Naive thymus-derived CD4-positive, alpha-beta T cell (primary cell): Measurements from ENCODE around the gene CYP2S1. TPM values are rescaled to one million over a fixed set of nuclear protein-coding genes. Genes with fewer than 3 reads are reported as not detected.

ENCODE experiments used
- ATAC-seq: fragments of 150-1000 bp; cut with Tn5 transposase; 2 replicates; pipeline ENCODE4 v1.10.0; 2021; ENCODE audit warnings: mild to moderate bottlenecking, moderate library complexity
- CTCF ChIA-PET: fragments of 350-600 bp; sonication (Branson Sonifier 250); formaldehyde crosslinking; loops from one replicate; lab custom pipeline; 2021; ENCODE audit warnings: antibody characterized with exemption; lab: Charles Lee
- POLR2A ChIA-PET: fragments of 350-600 bp; sonication (Branson Sonifier 250); formaldehyde crosslinking; loops from one replicate; lab custom pipeline; 2021; ENCODE audit warnings: antibody characterized with exemption, inconsistent platforms; lab: Charles Lee
- DNase-seq, 9 donors: peaks; one replicate each; pipeline versions ENCODE4 v3.0.0 to v3.0.0-alpha.2; 2020 to 2022; ENCODE audit warnings: mixed read lengths in 1 of 9
- H3K27ac ChIP-seq: one replicate; pipeline ENCODE4 v1.7.0; 2013; ENCODE audit warnings: mild to moderate bottlenecking, low read depth, low read length, moderate library complexity
- H3K27me3 ChIP-seq, 2 donors: one replicate each; pipeline ENCODE4 v1.7.0; 2013; ENCODE audit warnings: low read length in 2 of 2, mild to moderate bottlenecking in 2 of 2, moderate library complexity in 2 of 2; ENCODE audit not compliant: control insufficient read depth in 2 of 2, insufficient read depth in 2 of 2
- H3K36me3 ChIP-seq, 3 experiments: 1 replicate in 2 of 3; 2 replicates in 1 of 3; pipeline ENCODE4 v1.7.0; 2013; ENCODE audit warnings: low read length in 3 of 3, mild to moderate bottlenecking in 3 of 3, moderate library complexity in 1 of 3; ENCODE audit not compliant: insufficient read depth in 3 of 3, control insufficient read depth in 2 of 3
- H3K4me1 ChIP-seq, 2 donors: one replicate each; pipeline ENCODE4 v1.7.0; 2013; ENCODE audit warnings: low read length in 2 of 2, mild to moderate bottlenecking in 2 of 2, moderate library complexity in 1 of 2; ENCODE audit not compliant: control insufficient read depth in 2 of 2, insufficient read depth in 2 of 2
- H3K4me3 ChIP-seq: 2 replicates; pipeline ENCODE4 v1.7.0; 2013; ENCODE audit warnings: mild to moderate bottlenecking, low read length
- H3K9me3 ChIP-seq, 3 experiments: 1 replicate in 2 of 3; 2 replicates in 1 of 3; pipeline ENCODE4 v1.7.0; 2013; ENCODE audit warnings: low read length in 3 of 3; ENCODE audit not compliant: control insufficient read depth in 2 of 3
- H3K27ac Mint-ChIP-seq, 9 donors: one replicate each; pipeline ENCODE4 v1.8.0; 2020 to 2022; ENCODE audit warnings: mixed read lengths in 9 of 9, mild to moderate bottlenecking in 8 of 9, moderate library complexity in 5 of 9, inconsistent platforms in 2 of 9
- H3K27me3 Mint-ChIP-seq, 5 donors: one replicate each; pipeline ENCODE4 v1.8.0; 2021 to 2022; ENCODE audit warnings: mixed read lengths in 5 of 5, mild to moderate bottlenecking in 1 of 5
- H3K36me3 Mint-ChIP-seq, 5 donors: one replicate each; pipeline ENCODE4 v1.8.0; 2020 to 2022; ENCODE audit warnings: mixed read lengths in 5 of 5, mild to moderate bottlenecking in 3 of 5, inconsistent platforms in 1 of 5
- H3K4me1 Mint-ChIP-seq, 7 donors: one replicate each; pipeline ENCODE4 v1.8.0; 2020 to 2022; ENCODE audit warnings: mixed read lengths in 7 of 7, mild to moderate bottlenecking in 3 of 7, inconsistent platforms in 1 of 7
- H3K4me3 Mint-ChIP-seq, 10 donors: one replicate each; pipeline ENCODE4 v1.8.0; 2020 to 2022; ENCODE audit warnings: mild to moderate bottlenecking in 10 of 10, mixed read lengths in 10 of 10, moderate library complexity in 6 of 10, inconsistent platforms in 2 of 10
- H3K9me3 Mint-ChIP-seq, 11 donors: one replicate each; pipeline ENCODE4 v1.8.0; 2020 to 2022; ENCODE audit warnings: mixed read lengths in 11 of 11, mild to moderate bottlenecking in 4 of 11, inconsistent platforms in 1 of 11, moderate library complexity in 1 of 11
- intact Hi-C, 2 donors: fragments of 100-400 bp; cut with micrococcal nuclease; formaldehyde crosslinking; loops; one replicate each; pipeline ENCODE4 v1.15.1; 2023
- polyA plus RNA-seq, 2 donors: library from polyadenylated mRNA; unstranded; fragments of 300-500 nt; fragmentation: Illumina TruSeq; gene quantifications; one replicate each; pipeline ENCODE4 v1.2.3, GENCODE V29; 2021
- total RNA-seq, 6 experiments: library from RNA in 5 of 6; stranded (reverse) in 5 of 6; gene quantifications; 1 replicate in 5 of 6; 2 replicates in 1 of 6; pipeline ENCODE4 v1.2.3 and lab custom pipeline; 2021 to 2026

CYP2S1 gene
- total and polyA plus RNA-seq, 7 experiments from 2014 or later = 0.24 to 4.1 (median 0.74) TPM; not detected in 2

DNA sequence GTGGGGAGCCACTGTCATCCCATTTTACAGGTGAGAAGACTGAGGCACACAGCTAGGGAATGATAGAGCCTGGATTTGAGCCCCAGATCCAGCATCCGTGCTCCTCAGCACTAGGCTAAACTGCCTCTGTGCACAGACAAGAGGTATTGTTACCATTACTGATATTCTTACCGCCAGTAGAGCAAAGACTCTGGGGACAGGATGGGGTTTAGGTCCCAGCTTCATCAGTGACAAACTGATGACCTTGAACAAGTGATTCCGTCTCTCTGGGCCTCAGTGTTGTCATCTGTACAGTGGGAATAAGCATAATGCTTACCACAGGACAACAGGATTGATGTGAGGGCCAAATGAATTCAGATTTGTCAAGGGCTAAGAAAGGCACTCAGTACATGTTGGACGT is 42.5 kb downstream of the CYP2S1 start:
- H3K4me1 Mint-ChIP-seq = peaks cover 0 to 4% (median 0%) of the 10 kb centered on the region in 7 donors
- no peak overlapping the region for H3K27ac ChIP-seq
- H3K4me3 ChIP-seq = no peak overlapping the region
- no peaks in the 10 kb centered on the region for H3K36me3 Mint-ChIP-seq
- no peak overlapping the region for H3K4me3 Mint-ChIP-seq
- intact Hi-C loops = no loop called here
- CTCF ChIA-PET = interaction anchor here (0.7 kb wide), 1 partner anchor 430 kb away, joined by 3 read pairs; no protein-coding TSS in a partner anchor
- no peak overlapping the region for H3K27ac Mint-ChIP-seq
- H3K9me3 Mint-ChIP-seq = peaks cover 0 to 4% (median 0%) of the 10 kb centered on the region in 11 donors
- no peaks in the 10 kb centered on the region for H3K27me3 ChIP-seq
- DNase-seq (no peak), ATAC-seq (no peak)
- no peaks in the 10 kb centered on the region for H3K36me3 ChIP-seq
- no peaks in the 10 kb centered on the region for H3K4me1 ChIP-seq
- POLR2A ChIA-PET = no interaction called here
- peaks cover 0 to 6% (median 0%) of the 10 kb centered on the region in 5 donors for H3K27me3 Mint-ChIP-seq
- no peaks in the 10 kb centered on the region for H3K9me3 ChIP-seq

DNA sequence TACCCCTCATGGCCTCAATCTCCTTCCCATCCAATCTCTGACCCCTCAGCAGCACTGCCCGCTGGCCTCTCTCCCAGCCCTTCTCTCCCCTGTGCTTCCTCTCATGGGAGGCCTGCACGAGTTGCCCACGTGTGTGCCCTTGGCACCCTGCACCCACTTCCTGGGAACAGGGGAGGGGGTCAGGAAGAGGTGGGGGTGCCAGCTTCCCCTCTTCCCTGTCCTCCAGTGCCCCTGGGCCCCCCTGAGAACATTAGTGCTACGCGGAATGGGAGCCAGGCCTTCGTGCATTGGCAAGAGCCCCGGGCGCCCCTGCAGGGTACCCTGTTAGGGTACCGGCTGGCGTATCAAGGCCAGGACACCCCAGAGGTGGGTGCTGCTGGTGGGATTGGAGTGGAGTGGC is 45.2 kb downstream of the CYP2S1 start:
- Mint-ChIP-seq H3K4me3 (no peak overlapping the region), H3K9me3 (peaks cover 0 to 4% (median 0%) of the 10 kb centered on the region in 11 donors), H3K27ac (no peak overlapping the region), H3K4me1 (peaks cover 0 to 4% (median 0%) of the 10 kb centered on the region in 7 donors), H3K27me3 (peaks cover 0 to 6% (median 0%) of the 10 kb centered on the region in 5 donors), H3K36me3 (no peaks in the 10 kb centered on the region)
- POLR2A ChIA-PET = no interaction called here
- Histone ChIP-seq H3K4me3 (no peak overlapping the region), H3K4me1 (no peaks in the 10 kb centered on the region), H3K27ac (no peak overlapping the region), H3K27me3 (no peaks in the 10 kb centered on the region), H3K36me3 (no peaks in the 10 kb centered on the region), H3K9me3 (no peaks in the 10 kb centered on the region)
- ATAC-seq = no peak
- CTCF ChIA-PET = no interaction called here
- intact Hi-C loops = no loop called here
- no peak for DNase-seq

DNA sequence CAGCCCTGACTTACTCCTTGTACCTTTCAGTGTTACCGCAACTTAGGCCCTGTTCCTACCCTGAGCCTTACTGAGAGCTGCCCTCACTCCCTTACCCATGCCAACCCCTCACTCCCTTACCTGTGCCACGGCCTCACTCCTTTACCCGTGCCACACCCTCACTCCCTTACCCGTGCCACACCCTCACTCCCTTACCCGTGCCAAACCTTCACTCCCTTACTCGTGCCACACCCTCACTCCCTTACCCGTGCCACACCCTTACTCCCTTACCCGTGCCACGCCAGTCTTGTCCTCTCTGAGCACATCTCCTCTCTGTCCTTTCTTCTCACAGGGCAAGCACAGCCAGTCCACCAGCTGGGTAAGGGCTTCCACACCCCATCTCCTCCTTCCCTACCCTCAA is 46.3 kb downstream of the CYP2S1 start:
- CTCF ChIA-PET = no interaction called here
- peaks cover 0 to 4% (median 0%) of the 10 kb centered on the region in 7 donors for H3K4me1 Mint-ChIP-seq
- no peaks in the 10 kb centered on the region for H3K27me3 ChIP-seq
- no peak for ATAC-seq
- no peak for DNase-seq
- no peak overlapping the region for H3K4me3 Mint-ChIP-seq
- H3K36me3 ChIP-seq = no peaks in the 10 kb centered on the region
- peaks cover 0 to 4% (median 0%) of the 10 kb centered on the region in 11 donors for H3K9me3 Mint-ChIP-seq
- H3K36me3 Mint-ChIP-seq = no peaks in the 10 kb centered on the region
- H3K27me3 Mint-ChIP-seq = peaks cover 0 to 6% (median 0%) of the 10 kb centered on the region in 5 donors
- no peaks in the 10 kb centered on the region for H3K4me1 ChIP-seq
- H3K9me3 ChIP-seq = no peaks in the 10 kb centered on the region
- intact Hi-C loops = no loop called here
- POLR2A ChIA-PET = no interaction called here
- H3K4me3 ChIP-seq = no peak overlapping the region
- no peak overlapping the region for H3K27ac ChIP-seq
- no peak overlapping the region for H3K27ac Mint-ChIP-seq

DNA sequence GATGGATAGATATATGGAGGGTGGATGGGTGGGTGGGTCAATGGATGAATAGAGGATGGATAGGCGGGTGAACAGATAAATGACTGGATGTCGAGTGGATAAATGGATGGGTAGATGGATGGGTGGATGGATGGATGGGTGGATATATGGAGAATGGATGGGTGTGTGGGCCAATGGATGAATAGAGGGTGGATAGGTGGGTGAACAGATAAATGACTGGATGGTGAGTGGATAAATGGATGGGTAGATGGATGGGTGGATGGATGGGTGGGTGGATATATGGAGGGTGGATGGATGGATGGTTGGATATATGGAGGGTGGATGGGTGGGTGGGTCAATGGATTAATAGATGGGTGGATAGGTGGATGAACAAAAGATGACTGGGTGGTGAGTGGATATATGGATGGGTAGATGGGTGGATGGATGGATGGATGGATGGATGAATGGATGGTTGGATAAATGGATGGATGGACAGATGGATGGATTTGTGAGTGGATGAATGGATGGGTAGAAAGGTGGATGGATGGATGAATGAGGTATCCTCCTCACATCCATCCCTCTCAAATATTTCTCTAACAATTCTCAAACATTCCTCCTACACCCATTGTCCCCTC is 47.0 kb downstream of the CYP2S1 start:
- ATAC-seq (no peak), DNase-seq (no peak)
- H3K4me3 Mint-ChIP-seq = no peak overlapping the region
- no peak overlapping the region for H3K4me3 ChIP-seq
- H3K36me3 ChIP-seq = no peaks in the 10 kb centered on the region
- CTCF ChIA-PET = no interaction called here
- H3K36me3 Mint-ChIP-seq = no peaks in the 10 kb centered on the region
- intact Hi-C loops = no loop called here
- H3K4me1 Mint-ChIP-seq = peaks cover 0 to 4% (median 0%) of the 10 kb centered on the region in 7 donors
- peaks cover 0 to 6% (median 0%) of the 10 kb centered on the region in 5 donors for H3K27me3 Mint-ChIP-seq
- H3K9me3 Mint-ChIP-seq = peaks cover 0 to 4% (median 0%) of the 10 kb centered on the region in 11 donors
- no peak overlapping the region for H3K27ac ChIP-seq
- H3K4me1 ChIP-seq = no peaks in the 10 kb centered on the region
- no peaks in the 10 kb centered on the region for H3K27me3 ChIP-seq
- H3K9me3 ChIP-seq = no peaks in the 10 kb centered on the region
- POLR2A ChIA-PET = no interaction called here
- H3K27ac Mint-ChIP-seq = no peak overlapping the region

DNA sequence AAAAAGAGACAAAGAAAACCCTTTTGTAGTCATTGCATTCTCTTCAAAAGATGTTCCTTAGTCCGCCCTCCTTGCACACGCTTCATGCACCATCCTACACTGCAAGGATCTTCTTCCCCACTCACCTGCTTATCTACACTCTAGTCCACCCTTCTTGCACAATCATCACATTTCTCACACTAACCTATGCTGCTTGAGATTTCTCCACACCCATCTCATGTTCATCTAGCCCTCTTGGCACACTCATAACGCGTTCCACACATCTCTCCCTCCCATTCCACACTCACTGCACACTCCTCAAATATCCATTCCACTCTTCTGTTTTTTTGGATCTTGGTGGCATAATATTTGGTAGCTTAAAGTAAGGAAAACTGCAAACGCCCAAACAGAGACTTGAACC is 48.8 kb downstream of the CYP2S1 start:
- Mint-ChIP-seq H3K9me3 (peaks cover 0 to 4% (median 0%) of the 10 kb centered on the region in 11 donors), H3K4me3 (no peak overlapping the region), H3K27ac (no peak overlapping the region), H3K36me3 (no peaks in the 10 kb centered on the region), H3K27me3 (peaks cover 0 to 6% (median 0%) of the 10 kb centered on the region in 5 donors), H3K4me1 (peaks cover 0 to 4% (median 0%) of the 10 kb centered on the region in 7 donors)
- Histone ChIP-seq H3K27ac (no peak overlapping the region), H3K4me3 (no peak overlapping the region), H3K4me1 (no peaks in the 10 kb centered on the region), H3K9me3 (no peaks in the 10 kb centered on the region), H3K36me3 (no peaks in the 10 kb centered on the region), H3K27me3 (no peaks in the 10 kb centered on the region)
- DNase-seq (no peak), ATAC-seq (no peak)
- ChIA-PET POLR2A (interaction anchor here (0.6 kb wide), 1 partner anchor 207 kb away, joined by 3 read pairs; no protein-coding TSS in a partner anchor), CTCF (no interaction called here)
- intact Hi-C loops = no loop called here

DNA sequence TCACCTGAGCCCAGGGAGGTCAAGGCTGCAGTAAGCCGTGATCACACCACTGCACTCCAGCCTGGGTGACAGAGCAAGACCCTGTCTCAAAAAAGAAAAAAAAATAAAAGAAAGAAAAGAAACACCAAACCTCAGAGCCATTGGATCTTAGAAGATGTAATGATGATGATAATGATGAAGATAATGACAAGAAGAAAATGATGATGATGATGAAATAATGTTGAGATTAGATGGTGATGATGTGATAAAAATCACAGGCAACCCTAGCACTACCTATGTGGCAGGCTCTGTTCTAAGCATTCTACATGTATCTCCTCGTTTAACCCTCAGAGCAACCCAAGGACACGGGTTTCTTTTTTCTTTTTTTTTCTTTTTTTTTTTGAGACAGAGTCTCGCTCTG is 51.1 kb downstream of the CYP2S1 start:
- CTCF ChIA-PET = interaction anchor here (0.6 to 0.7 kb wide), 2 partner anchors 609 to 1001 kb away, joined by 3 read pairs; no protein-coding TSS in a partner anchor
- no peak overlapping the region for H3K4me3 Mint-ChIP-seq
- Histone ChIP-seq H3K27me3 (no peaks in the 10 kb centered on the region), H3K4me3 (no peak overlapping the region), H3K36me3 (no peaks in the 10 kb centered on the region), H3K27ac (no peak overlapping the region), H3K4me1 (no peaks in the 10 kb centered on the region), H3K9me3 (no peaks in the 10 kb centered on the region)
- H3K27ac Mint-ChIP-seq = no peak overlapping the region
- DNase-seq (no peak), ATAC-seq (no peak)
- POLR2A ChIA-PET = no interaction called here
- peaks cover 0 to 1% (median 0%) of the 10 kb centered on the region in 7 donors for H3K4me1 Mint-ChIP-seq
- H3K9me3 Mint-ChIP-seq = peaks cover 0 to 4% (median 0%) of the 10 kb centered on the region in 11 donors
- no peaks in the 10 kb centered on the region for H3K36me3 Mint-ChIP-seq
- H3K27me3 Mint-ChIP-seq = peaks cover 0 to 6% (median 0%) of the 10 kb centered on the region in 5 donors
- intact Hi-C loops = no loop called here

DNA sequence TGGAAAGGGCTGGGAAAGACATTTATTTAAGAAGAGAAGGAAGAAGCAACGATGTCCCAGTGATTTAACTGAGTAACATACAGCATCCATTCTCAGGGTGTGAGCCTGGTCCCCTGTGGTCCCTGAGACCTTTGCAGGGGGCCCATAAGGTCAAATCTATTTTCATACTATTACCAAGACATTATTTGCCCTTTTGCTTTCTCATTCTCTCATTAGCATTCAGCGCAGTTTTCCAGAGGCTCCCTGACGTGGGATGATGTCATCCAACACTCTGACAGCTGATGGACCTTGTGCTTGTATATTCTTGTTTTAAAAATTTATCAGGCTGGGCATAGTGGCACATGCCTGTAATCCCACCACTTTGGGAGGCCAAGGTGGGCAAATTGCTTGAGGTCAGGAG is 52.8 kb downstream of the CYP2S1 start:
- Histone ChIP-seq H3K4me1 (no peaks in the 10 kb centered on the region), H3K9me3 (no peaks in the 10 kb centered on the region), H3K27me3 (no peaks in the 10 kb centered on the region), H3K27ac (no peak overlapping the region), H3K36me3 (no peaks in the 10 kb centered on the region), H3K4me3 (no peak overlapping the region)
- intact Hi-C loops = no loop called here
- Mint-ChIP-seq H3K27me3 (no peaks in the 10 kb centered on the region), H3K27ac (no peak overlapping the region), H3K4me1 (peaks cover 0 to 1% (median 0%) of the 10 kb centered on the region in 7 donors), H3K36me3 (no peaks in the 10 kb centered on the region), H3K4me3 (no peak overlapping the region), H3K9me3 (no peaks in the 10 kb centered on the region)
- ChIA-PET CTCF (no interaction called here), POLR2A (interaction anchor here (0.7 kb wide), 1 partner anchor 94 kb away, joined by 3 read pairs; no protein-coding TSS in a partner anchor)
- DNase-seq = no peak
- no peak for ATAC-seq
